Activated CD4-positive, alpha-beta T cell treated with anti-CD3 and anti-CD28 coated beads, Interleukin-2, amount 50 U/mL, for 1 hour (primary cell): Measurements from ENCODE around the gene TAF3.
"Not testable (repeated sequence)": the region's sequence is repeated elsewhere in the genome, so short reads cannot be mapped to it uniquely, and the experiment has no call there.

ENCODE experiments used
- DNase-seq: peaks from one replicate; pipeline ENCODE4 v3.0.0-alpha.2; 2020

The TAF3 gene

DNA sequence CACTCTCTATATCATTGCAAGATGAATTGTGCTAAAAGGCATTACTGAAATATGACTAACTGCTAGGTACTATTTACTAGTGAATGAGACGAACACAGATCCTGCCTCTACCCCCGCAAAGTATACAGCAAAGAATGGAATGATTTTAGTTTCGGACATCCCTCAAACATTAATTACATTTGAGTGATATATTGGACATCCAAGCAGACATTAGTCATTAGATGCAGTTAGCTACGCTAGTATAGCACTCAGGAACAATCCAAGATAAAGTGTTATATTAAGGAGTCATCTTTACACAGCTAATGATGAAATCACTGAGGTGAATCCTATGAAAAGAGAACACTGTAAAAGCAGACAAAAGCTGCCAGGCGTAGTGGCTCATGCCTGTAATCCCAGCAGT, 7.3 kb upstream of the TAF3 start:
- no peak for DNase-seq

GRCh38 chr10:7811743-7812142, 6.6 kb upstream of the TAF3 start:
- DNase-seq, result not testable (repeated sequence)

DNA sequence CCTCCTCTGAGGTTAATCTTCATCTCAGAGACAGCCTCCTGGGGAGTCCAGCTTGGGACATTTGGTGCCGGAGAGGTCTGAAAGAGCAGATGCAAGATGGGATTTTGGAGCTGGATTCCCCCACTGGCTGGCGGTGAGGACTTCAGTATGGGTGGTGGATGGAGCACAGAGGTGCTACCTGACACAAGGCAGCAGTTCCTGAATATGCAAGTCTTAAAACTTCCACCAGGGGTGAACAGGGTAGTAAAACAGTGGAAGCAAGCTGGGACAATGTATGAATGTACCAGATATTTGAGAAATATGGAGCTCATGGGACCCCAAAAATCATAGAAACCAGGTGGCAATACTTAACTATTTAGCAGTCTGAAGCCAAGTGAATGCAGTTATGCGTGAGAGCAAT, 4.8 kb upstream of the TAF3 start:
- no peak for DNase-seq

DNA sequence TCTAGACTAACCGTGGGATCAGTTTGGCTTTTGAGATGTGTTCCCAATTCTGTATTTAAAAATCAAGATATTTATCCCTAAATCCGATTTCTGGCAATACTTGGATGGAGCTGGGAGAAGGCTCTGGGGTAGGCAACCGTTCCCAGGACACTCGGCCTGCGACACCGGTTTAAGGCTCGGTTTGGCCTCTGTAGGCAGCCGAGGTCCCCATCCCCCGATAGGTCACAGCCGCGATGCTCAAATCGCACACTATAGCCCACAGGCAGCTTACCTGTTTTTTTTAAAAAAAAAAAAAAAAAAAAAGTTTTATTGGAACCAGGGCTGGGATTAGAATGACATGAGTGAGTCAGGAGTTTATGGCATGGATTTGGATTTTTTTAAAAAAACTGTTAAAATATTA, 729 bp upstream of the TAF3 start:
- no peak for DNase-seq

GRCh38 chr10:7817984-7818294, 366 bp upstream of the TAF3 start:
- no peak for DNase-seq

GRCh38 chr10:7819121-7819460, 786 bp downstream of the TAF3 start:
- peak; percentile 13 for DNase-seq

- no peak for DNase-seq
Observed at GRCh38 chr10:7824251-7824650, 5.9 kb downstream of the TAF3 start.

GRCh38 chr10:7826971-7827370, 8.7 kb downstream of the TAF3 start:
- no peak for DNase-seq

- no peak for DNase-seq
Observed at GRCh38 chr10:7829289-7829834, 11.1 kb downstream of the TAF3 start.

GRCh38 chr10:7832060-7832459, 13.8 kb downstream of the TAF3 start:
- no peak for DNase-seq

GRCh38 chr10:7833210-7833609, 14.9 kb downstream of the TAF3 start:
- no peak for DNase-seq

DNA sequence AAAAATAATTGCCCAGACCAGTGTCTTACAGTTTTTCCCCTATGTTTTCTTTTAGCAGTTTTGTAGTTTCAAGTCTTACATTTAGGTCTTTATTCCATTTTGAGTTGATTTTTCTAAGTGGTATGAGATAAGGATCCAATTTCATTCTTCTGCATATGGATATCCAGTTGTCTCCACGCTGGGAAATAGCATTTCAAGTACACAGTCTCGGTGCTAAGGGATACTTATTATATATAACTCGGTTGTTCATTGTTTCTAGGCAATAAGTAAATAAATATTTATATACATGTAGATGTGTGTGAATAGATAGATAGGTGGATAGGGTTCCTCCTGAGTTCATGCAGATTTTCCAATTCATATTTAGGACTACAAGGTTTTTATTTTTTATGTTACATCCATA, 16.0 kb downstream of the TAF3 start:
- no peak for DNase-seq

DNA sequence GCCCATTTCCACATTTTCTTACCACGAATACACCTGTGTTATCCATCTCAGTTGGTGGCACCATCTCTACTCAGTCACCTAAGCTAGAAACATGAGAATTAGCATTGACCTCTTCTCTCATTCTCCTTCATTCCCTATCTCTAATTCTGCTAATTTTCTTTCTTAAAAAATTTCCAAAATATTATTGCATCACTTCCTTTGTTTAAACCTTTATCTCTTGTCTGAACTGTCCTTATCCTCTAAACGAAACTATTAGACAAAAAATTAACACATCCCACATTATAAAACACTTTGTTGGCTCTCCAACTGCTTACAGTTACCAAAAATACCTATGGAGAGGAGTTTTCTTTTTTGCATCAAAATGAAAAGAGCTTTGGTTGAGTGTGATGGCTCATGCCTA, 18.3 kb downstream of the TAF3 start:
- no peak for DNase-seq

DNA sequence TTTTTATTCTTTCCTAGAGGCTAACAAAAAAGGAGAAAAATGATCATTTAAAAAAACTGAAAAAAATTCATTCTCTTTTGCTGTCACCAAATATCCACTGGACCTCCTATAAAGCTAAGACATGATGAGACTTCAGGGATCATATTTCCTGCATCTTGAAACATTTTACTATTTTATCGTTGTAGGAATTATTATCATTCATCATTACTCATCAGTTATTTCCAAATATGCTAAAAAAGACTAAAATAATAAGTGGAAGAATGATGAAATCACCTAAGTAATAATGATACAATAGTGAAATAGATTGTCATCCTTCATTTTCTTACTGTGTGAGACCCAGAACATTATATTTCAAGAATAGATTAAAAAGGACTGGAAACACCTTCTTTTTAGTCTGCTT, 28.3 kb downstream of the TAF3 start:
- no peak for DNase-seq

GRCh38 chr10:7853226-7853842, 35.0 kb downstream of the TAF3 start:
- no peak for DNase-seq

DNA sequence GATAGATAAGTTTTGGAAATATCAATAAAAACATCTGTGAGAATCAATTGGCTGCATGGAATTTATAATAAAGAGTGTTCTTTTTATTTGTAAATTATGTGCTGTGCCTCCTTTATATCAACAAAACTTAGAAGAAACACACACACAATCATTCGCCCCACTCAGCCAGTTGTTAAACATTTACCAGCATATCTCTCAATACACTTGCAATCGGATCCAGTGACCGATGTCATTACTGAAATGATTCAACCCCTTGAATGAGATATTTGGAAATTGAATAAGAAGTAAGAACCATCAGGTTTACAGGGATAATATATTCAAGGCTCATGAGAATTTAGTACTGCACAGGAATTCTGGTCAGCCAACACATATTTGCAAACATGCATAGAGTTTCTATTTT, 35.6 kb downstream of the TAF3 start:
- DNase-seq, result no peak

- DNase-seq, result no peak
Observed at GRCh38 chr10:7855205-7855604, 36.9 kb downstream of the TAF3 start.

DNA sequence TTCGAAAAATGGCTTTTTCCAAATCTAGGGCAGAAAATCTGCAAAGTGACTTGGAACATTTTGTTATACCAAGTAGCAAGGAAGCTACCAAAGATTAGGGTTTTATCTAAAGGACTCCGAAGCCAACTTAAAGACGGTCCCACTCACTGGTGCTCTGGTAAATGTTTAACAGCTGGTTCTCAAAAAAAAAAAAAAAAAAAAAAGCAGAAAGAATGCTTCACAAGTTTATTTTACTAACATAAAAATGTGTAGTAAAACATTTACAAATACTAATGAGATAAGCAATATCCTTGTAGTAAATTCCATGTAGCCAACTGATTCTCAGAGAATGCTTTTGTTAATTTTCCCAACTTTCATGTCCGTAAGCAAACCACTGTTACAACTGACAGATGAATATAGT, 38.4 kb downstream of the TAF3 start:
- no peak for DNase-seq

DNA sequence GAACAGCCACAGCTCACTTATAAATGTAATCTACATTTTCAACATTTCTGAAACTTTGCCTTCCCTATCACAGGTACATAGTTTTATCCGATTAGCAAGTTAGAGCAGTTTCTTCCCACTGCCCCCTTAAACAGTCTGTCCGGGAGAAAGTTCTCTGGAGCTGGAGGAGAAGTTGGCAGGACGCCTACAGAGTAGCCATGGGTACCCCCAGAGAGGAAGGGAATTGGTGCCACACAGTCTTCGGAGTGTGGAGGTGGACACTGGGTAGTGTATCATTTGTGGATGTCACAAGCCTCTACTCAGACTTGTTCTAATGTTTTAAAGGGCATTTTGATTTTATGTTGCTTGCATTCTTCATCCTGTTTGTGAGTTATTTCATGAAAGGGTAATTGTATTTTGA, 39.0 kb downstream of the TAF3 start:
- no peak for DNase-seq

GRCh38 chr10:7861509-7862120, 43.3 kb downstream of the TAF3 start:
- DNase-seq, result no peak

DNA sequence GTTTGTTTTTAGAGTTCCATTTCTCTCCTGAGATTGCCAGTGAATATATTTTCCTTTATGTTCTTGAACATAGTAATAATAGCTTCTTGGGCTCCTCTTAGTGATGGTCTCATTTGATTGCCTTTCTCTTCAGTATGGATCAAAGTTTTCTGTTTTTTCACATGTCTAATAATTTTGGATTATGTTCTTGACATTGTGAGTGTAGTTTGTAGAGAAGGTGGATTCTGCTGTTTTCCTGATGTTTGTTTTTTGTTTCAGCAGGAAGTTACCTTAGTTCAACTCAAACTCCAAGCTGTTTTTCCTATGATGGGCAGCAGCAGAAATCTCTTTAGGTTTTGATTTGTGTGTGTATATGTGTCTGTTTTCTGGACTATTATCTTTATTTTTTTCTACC, 43.8 kb downstream of the TAF3 start:
- DNase-seq, result no peak

- DNase-seq, result no peak
Observed at GRCh38 chr10:7866176-7866575, 47.9 kb downstream of the TAF3 start.

GRCh38 chr10:7872041-7872442, 53.7 kb downstream of the TAF3 start:
- DNase-seq, result no peak

- no peak for DNase-seq
Observed at GRCh38 chr10:7874864-7875263, 56.6 kb downstream of the TAF3 start.

- DNase-seq, result no peak
Observed at GRCh38 chr10:7876541-7877127, 58.3 kb downstream of the TAF3 start.
